ENCODE results near the gene ZKSCAN4. TPM values are rescaled to one million over a fixed set of nuclear protein-coding genes. Genes with fewer than 3 reads are reported as not detected.
A peak's percentile ranks its signal among the peaks of the same experiment; 100 is the strongest.

ZKSCAN4 gene
- polyA plus RNA-seq, 12 donors: 5.2 to 7.5 (median 6.4) TPM; not detected in 2

DNA sequence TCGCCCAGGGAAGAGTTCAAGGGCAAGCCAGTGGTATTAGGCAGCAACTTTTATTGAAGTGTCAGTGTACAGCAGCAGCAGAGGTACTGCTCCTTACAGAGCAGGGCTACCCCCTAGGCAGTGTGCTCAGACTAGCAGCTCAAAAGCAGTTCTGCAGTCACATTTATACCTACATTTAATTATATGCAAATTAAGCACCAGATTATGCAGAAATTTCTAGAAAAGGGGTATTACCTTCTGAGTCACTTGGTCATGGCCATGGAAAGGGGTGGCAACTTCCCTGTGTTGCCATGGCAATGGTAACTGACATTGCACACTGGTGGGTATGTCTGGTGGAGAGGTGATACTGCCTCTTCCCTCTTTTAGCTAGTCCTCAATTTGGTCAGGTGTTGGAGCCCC is 2.1 kb upstream of the ZKSCAN4 start:
- DNase-seq: no peak

GRCh38 chr6:28251661-28252008 is 434 bp downstream of the ZKSCAN4 start:
- no peak for DNase-seq

GRCh38 chr6:28250747-28251146 is 1.3 kb downstream of the ZKSCAN4 start:
- DNase-seq: no peak

- DNase-seq: no peak
These were observed 3.2 kb downstream of the ZKSCAN4 start for GRCh38 chr6:28248916-28249315.

- no peak for DNase-seq
These were observed 6.7 kb downstream of the ZKSCAN4 start for GRCh38 chr6:28245206-28245941.

DNA sequence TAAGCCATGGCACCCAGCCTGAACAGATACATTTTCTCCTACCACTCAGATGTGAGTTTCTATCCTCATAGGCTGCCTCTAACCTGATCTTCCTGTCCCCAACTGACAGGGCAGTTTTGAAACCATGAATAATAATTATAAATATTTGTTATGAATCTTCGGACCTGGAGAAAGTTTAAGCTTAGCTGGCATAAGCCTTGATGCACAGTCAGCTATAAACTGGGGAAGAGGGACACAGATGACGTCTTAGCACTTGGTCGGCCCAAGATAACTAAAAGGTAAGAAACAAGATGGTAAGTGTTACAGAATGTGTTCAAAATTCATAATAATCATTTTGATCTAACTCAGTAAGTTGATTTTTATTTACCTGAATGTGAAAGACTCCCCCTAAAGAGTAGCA is 8.1 kb downstream of the ZKSCAN4 start:
- no peak for DNase-seq

DNA sequence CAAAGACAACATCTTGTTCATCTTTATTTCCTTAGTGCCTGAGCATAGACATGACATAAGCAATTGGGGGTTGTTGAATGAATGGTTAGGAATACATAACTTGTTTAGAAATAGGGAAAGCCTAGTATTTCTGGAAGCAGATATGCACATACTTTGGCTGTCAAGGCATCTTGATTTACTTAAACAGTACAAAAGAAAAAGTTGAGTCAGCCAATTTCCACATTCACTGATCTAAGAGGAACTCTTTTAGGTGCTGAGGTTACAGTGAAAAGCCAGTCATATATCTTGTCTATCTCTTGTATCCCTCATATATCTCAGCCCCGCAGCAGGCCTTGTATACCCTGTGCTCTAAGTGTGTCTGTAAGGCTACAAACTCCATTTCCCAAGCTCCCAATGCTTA is 11.6 kb downstream of the ZKSCAN4 start:
- DNase-seq: no peak

GRCh38 chr6:28239636-28240035 is 12.4 kb downstream of the ZKSCAN4 start:
- no peak for DNase-seq

DNA sequence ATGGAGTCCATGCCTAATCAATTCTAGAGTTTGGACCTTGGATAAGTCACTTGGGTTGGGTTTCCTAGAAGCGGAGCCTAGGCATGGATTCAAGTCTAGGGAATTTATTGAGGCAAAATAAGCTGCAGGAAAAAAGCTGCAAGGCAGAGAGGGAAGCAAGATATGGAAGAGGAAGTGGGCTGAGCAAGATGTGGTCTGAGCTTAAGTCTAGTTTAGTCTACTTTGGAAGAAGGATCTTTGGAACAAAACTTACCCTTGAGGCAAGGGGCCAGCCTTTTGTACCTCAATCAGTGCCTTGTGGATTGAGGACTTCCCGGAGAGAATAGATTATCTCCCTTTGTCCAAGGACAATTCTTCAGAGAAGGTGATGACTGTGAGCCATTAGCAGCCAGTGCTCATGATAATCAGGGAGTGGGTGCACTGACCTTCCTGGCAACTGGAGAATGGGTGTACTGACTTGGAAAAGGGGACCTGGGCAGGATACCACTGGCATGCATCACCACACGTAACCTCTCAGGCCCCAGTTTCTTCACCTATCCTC is 16.1 kb downstream of the ZKSCAN4 start:
- no peak for DNase-seq

- no peak for DNase-seq
These were observed 19.3 kb downstream of the ZKSCAN4 start for GRCh38 chr6:28232785-28233184.

DNA sequence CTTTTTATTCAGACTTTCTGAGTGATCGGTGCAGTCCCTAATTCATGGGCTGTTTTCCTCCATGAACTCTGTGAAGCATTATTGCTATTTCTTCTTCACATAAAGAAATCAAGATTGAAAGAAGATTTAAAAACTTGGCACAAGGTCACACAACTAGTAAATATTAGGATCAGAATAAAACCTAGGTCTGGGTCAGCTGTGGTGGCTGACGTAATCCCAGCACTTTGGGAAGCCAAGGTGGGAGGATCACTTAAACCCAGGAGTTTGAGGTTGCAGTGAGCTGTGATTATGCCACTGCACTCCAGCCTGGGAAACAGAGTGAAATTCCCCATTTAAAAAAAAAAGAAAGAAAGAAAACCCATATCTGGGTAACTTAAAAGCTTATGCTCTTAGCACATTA is 25.6 kb downstream of the ZKSCAN4 start:
- DNase-seq: no peak

DNA sequence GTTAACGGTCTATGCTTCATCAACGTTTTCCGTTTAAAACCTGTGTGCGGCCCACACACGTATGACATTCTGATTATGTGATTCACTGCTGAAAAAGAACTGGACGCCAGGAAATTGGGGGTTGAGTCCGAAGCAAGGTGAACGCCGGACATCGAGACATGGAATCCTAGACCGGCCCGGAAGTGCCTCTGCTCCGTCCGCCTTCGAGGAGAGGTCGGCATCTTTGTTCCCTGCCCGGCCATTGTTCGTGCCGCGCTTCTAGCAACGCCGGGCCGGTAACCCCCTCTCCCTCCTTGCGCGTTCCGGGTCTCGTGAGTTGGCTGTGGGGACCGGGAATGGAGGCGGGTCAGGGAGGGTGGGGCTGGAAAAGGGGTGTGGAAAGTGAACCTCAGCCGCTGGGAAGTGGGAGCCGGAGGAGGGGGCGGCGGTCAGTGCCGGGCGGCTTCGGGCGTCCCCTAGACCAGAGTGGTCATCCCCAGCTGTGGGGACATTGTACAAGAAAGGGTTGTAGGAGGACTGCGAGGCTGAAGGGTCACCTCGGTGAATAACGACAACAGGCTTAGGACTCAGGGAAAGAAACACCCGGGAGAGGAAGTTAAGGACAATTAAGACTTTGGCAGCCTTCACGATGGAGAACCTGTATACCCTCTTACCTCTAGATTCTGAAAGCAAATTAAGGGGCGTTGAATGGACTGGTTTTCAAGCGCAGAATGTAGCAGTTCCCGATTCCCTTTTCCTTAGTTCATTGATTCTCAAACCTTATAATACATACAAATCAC is 26.8 kb downstream of the ZKSCAN4 start, which contains the start of gene ZSCAN9:
Gene ZSCAN9, plus strand, starts transcription at position 220 of the 779 bp plus-strand sequence. CDS start 1,810 bp downstream, outside the sequence.
- DNase-seq: peak; percentile 89

DNA sequence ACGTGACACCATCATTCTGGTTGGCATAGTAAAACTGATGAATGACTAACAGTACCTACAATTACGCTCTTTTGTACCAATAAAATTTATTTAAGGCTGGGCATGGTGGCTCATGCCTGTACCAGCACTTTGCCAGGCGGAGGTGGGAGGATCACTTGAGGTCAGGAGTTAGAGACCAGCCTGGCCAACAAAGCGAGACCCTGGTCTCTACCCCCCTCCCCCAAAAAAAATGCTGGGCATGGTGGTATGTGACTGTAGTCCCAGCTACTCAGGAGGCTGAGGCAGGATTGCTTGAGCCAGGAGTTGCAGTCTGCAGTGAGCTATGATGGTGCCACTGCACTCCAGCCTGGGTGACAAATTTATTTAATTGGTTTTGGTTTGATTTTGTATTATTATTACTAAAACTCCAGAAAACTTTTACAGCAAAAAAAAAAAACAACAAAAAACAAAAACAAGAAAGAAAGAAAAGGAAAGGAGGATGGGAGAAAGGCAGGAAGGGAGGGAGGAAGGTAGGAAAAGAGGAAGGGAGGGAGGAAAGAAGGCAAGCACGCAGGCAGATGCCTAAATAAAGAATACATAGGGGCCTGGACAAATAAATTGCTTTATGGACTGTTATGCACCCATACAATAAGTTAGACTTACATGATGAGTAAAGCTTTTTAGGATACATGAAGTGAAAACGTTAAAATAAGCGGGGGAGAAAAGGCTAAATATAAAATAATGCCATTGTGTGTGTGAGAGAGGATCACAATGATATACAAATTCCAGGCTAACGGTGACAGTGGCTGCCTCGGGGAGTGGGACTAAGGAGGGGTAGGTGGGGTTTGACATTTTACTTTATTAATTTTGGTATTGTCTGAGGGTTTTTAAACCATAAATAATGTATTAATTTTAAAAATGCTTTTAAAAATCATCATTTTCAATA is 27.7 kb downstream of the ZKSCAN4 start:
- DNase-seq: no peak

- no peak for DNase-seq
These were observed 31.6 kb downstream of the ZKSCAN4 start for GRCh38 chr6:28220257-28221133.

DNA sequence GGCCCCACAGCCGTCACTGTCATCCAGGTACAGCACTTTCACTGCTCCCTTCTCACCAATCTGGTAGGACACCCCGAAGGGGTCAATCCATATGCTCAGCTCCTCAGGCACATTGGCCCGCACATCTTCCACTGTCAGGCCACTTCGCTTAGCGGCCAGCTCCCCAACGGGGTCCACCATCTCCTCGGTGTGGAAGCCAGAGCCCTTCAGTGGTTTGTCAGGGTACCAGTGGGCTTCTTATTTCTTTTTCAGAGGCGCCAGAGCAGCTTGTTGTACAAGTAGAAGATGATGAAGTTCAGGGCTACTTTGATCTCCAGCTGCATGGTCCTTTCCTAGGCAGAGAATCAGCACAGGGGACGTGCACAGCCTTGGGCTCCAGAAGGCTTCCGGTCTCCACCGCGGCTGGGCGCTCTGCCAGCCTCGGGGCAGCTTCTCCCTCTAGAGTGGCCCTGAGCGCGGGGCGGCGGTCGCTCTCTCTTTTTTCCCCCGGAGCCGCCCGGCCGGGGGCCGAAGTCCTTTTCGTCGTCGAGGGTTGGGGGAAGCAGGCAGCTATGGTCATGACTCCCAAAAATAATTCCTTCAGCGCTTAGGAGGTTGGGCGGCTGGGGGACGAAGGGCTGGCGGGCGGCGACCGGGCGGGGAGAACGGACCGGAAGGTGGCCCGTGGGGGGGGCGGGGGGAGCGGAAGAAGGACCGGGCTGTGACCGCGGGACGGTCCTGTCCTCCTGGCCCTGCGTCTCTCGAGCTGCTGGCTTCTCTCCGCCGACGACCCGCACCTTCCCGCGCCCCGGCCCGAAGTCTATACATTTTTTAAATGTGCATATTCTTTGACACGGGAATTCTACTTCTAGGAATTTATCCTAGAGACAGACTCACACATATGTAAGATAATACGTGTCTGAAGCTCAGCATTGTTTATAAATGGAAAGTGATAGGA is 33.5 kb downstream of the ZKSCAN4 start:
- peak; percentile 59 for DNase-seq

DNA sequence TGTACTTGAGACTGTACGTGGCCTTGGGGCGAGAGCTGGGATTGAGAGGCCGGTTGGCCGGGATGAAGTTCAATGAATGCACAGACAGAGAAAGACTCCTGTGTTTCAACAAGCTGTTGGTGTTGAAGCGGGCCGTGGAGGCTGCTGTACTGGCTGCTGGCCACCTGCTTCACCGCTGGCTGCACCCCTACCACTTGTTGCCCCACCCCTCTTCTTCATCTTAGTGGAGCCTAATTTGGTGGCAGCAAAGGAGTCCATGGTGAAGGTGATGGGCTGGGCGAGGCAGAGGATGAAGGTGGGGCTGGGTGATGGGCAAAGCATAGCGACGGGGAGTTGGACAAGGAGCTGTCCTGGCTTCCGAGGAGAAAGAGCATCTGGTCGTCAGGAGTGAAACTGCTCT is 34.2 kb downstream of the ZKSCAN4 start:
- DNase-seq: no peak

DNA sequence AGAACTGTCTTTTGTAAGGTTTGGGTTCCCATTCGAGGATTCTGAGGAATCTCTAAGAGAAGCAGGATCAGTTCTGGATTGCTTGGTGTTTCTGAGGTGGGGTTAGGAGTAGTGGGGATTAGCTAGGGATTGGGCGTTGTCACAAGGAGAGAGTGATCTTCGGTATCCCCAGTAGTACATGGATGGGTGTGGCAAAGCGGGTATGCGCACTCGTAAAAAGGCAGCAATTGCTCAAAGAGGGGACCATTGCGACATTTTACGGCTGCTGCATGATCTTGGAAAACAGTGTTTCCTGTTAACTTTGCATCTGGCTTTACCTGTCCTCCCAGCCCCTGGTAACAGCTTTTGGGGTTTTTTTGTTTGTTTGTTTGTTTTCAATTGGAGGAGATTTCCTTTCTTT is 36.6 kb downstream of the ZKSCAN4 start:
- no peak for DNase-seq

DNA sequence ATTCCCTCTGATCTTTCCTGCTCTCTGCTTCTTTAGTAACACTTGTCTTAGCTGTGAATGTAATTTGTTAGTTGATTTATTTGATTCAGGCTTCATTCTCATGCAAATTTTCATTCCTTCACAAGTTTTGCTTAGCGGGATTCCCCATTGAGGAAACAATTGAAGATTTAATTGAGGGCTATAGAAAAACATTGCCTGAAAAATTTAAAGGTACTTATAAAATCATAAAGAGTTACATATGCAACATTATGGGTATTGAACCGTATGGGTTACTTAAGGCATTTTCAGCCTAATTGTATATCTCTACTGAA is 38.9 kb downstream of the ZKSCAN4 start:
- no peak for DNase-seq

- no peak for DNase-seq
These were observed 39.4 kb downstream of the ZKSCAN4 start for GRCh38 chr6:28212510-28213212.

Data from muscle of arm (tissue), 12 donors.